GM12874 (cell line): ENCODE data around the gene KCNJ16.

ENCODE experiments used
- TF ChIP-seq, protein P1 (sequence below): IDR thresholded peaks from 2 replicates; pipeline ENCODE4 v1.5.1; 2011; ENCODE audit warnings: low read depth, mild to moderate bottlenecking, control low read depth, low read length, moderate library complexity; ENCODE audit not compliant: insufficient read depth

KCNJ16 gene

GRCh38 chr17:70053241-70054234, 21.5 kb upstream of the KCNJ16 start:
- TF ChIP-seq, protein P1, sequence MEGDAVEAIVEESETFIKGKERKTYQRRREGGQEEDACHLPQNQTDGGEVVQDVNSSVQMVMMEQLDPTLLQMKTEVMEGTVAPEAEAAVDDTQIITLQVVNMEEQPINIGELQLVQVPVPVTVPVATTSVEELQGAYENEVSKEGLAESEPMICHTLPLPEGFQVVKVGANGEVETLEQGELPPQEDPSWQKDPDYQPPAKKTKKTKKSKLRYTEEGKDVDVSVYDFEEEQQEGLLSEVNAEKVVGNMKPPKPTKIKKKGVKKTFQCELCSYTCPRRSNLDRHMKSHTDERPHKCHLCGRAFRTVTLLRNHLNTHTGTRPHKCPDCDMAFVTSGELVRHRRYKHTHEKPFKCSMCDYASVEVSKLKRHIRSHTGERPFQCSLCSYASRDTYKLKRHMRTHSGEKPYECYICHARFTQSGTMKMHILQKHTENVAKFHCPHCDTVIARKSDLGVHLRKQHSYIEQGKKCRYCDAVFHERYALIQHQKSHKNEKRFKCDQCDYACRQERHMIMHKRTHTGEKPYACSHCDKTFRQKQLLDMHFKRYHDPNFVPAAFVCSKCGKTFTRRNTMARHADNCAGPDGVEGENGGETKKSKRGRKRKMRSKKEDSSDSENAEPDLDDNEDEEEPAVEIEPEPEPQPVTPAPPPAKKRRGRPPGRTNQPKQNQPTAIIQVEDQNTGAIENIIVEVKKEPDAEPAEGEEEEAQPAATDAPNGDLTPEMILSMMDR, result no peak

GRCh38 chr17:70055000-70055399, 20.0 kb upstream of the KCNJ16 start:
- TF ChIP-seq, protein P1, result no peak

GRCh38 chr17:70059071-70059470, 16.0 kb upstream of the KCNJ16 start:
- TF ChIP-seq, protein P1, result no peak

DNA sequence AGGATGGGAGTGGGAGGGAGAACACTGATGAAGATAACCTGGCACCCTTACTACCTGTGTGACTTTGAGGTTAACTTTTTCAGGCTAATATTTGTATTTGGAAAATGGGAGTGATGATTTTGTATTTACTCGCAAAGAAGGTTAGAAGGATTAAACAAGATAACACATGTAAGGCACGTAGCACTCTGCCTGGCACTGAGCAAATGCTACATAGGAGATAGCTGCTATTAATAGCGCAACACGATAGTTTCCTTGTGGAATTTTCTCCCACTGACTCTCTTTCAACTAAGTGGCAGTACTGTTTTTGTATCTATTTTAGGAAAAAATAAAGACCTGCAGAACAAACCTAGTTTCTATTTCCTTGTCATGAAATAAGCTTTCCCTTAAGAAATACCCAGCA, 15.4 kb upstream of the KCNJ16 start:
- TF ChIP-seq, protein P1, result no peak

- TF ChIP-seq, protein P1, result no peak
Observed at GRCh38 chr17:70060415-70060814, 14.6 kb upstream of the KCNJ16 start.

DNA sequence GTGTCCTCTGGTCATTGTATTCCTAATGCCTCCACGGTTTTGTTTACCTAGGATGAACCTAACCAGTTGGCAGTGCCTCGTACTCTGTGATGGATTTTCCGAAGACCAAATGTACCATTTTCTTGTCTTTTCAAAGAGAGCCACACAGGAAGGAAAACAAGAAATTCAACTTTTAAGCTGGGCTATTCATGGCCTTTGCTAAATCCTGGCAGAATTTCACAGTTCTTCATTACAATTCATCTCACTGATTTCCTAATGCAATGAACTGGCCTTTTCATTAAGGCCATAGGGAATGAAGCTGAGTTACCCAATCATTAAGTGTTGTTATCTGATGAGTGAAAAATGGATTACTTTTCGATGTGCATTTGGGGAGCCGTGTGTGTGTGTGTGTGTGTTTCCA, 7.9 kb upstream of the KCNJ16 start:
- TF ChIP-seq, protein P1, result no peak

GRCh38 chr17:70070305-70071027, 4.6 kb upstream of the KCNJ16 start:
- TF ChIP-seq, protein P1, result no peak
